ENCODE measurements around the gene SPAG7.

The SPAG7 gene

DNA sequence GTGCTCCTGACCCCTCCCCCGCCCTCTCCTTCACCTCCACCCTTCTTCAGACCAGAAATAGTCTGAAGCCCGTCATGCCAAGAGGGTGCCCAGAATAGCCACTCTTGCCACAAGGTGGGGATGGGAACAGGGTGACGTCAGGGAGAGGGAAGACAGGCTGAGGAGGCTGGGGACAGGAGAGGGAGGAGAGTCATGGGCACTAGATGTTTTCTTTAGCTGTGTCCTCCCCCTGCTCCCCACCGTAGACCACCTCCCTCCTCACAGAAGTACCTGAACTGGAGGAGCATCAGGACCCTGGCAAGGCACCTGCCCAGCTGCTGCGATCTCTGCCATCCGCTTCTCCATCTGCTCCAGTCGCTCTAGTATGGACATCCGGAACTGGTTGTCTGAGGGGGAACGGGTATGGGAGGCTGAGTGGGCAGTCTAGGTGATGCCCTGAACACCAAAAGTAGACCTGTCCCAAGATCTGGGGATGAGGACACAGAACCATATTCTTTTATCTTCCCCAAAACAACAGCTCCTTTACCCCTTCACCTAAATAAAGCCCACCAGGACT lies 6.6 kb upstream of the SPAG7 start:
- no peak for DNase-seq (ENCODE audit: low read depth in 2 of 2)

DNA sequence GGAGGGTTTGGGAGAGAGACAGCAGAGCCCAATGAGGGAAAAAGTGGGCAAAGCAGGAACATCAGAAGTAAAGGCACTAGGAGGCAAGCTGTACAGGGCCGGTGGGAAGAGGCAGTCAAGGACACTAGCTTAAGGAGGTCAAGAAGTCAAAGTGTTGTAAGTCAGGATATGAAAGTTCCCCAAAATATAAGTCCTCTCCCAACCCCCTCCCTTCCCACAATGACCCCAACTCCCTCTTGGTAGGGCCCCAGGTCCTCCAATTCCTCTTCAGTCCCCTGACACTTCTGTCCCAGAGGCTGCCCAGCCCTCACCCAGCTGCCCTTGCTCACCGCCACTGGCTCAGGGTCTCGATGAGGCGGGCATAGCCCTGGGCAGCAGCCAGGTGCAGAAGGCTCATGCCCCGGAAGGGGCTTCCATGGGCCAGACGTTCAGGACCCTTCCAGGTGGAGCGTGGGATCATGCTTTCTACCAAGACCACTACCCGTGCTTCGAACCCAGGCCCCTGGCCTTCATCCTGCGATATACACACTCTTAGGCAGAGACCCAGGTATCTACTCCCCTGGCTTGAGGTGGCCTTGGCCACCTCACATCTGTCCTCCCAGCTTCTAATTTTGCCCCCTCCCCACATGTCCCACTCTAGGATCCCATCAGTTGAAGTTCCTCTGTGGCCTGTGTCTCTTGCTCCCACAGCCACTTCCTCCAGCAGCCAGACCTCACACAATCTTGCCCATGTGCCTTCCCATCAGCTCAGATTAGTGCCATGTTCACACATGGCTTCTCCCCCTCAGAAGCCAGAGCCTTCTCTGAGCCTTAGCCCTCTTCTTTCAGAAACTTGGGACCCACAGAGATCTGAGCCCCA lies 5.9 kb upstream of the SPAG7 start:
- DNase-seq (ENCODE audit: low read depth in 2 of 2): no peak

DNA sequence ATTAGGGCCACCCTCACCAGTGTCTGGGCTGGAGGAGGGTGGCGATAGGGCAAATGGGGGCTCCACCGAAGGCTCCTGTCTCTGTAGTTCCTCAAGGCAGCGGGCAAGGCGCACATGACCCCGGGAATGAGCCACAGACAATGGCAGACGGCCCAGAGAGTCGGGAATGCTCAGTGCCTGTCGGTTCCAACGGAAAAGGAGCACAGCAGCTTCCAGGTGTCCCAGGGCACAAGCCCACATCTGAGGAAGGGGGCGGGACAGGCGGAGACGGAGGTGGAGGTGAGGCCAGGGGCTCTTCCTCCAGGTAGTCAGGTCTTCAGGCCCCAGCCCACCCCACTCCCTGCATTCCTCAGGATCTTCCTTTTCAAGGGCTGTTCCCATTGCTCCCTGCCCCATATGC lies 5.1 kb upstream of the SPAG7 start:
- no peak for DNase-seq (ENCODE audit: low read depth in 2 of 2)

DNA sequence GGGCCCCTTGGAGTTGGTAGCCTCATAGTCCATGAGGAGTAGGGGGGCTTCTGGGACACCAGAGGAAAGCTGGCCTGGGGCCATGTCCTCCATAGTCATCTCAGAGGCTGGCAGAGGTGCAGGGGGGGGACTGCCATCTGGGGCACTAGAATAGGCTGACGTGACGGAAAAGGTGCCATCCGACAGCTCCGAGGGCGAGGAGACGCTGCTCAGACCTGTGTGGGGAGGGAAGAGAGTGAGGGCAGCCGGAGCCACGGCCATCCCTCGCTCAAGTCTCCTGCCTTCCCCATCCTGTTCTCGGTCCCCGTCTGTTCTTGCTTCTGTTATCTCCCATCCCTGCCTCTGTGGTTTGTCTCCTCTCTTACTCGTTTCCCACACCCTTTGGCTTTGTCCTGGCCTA lies 4.7 kb upstream of the SPAG7 start:
- no peak for DNase-seq (ENCODE audit: low read depth in 2 of 2)

- no peak for DNase-seq (ENCODE audit: low read depth in 2 of 2)
These were observed 4.2 kb upstream of the SPAG7 start for GRCh38 chr17:4971826-4972225.

- no peak for DNase-seq (ENCODE audit: low read depth in 2 of 2)
These were observed 2.7 kb upstream of the SPAG7 start for GRCh38 chr17:4970273-4970672.

DNA sequence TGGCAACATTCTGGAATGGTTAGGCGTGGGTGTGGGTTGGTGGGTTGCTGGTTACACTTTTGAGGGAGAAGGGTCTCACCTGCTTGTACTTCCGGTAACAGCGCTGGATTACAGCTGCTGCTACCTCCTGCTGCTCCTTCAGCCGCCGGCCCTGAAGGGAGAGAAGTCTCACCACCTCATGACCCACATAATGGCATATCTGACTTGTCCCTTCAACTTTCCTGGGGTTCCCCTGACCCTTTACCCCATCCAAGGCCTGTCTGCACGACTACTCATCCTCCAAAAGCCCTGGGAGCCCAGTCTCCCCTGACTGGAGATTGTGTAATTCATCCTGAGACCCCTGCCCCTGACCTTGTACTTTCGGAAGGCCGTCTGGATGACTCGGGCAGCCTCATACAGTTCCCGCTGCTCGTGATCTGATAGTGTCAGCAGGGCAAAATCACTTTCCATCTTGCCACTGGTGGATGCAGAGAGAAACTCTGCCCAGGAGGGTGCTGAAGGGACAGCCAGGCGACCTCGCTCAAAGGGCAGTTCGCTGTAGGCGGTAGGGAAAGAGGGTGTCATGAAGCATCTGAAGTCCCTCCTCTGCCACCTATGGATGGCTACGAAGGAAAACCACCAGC lies 2.0 kb upstream of the SPAG7 start:
- DNase-seq (ENCODE audit: low read depth in 2 of 2): no peak

- no peak for DNase-seq (ENCODE audit: low read depth in 2 of 2)
These were observed 1.5 kb upstream of the SPAG7 start for GRCh38 chr17:4969047-4969550.

GRCh38 chr17:4968486-4969046 lies 949 bp upstream of the SPAG7 start:
- no peak for DNase-seq (ENCODE audit: low read depth in 2 of 2)

- DNase-seq (ENCODE audit: low read depth in 2 of 2): peak; percentile 83 to 85
These were observed 626 bp downstream of the SPAG7 start for GRCh38 chr17:4966844-4967538.

- DNase-seq (ENCODE audit: low read depth in 2 of 2): no peak
These were observed 2.2 kb downstream of the SPAG7 start for GRCh38 chr17:4965311-4965986.

- no peak for DNase-seq (ENCODE audit: low read depth in 2 of 2)
These were observed 7.2 kb downstream of the SPAG7 start for GRCh38 chr17:4960279-4960922.

- DNase-seq (ENCODE audit: low read depth in 2 of 2): no peak
These were observed 8.2 kb downstream of the SPAG7 start for GRCh38 chr17:4959261-4959965.

DNA sequence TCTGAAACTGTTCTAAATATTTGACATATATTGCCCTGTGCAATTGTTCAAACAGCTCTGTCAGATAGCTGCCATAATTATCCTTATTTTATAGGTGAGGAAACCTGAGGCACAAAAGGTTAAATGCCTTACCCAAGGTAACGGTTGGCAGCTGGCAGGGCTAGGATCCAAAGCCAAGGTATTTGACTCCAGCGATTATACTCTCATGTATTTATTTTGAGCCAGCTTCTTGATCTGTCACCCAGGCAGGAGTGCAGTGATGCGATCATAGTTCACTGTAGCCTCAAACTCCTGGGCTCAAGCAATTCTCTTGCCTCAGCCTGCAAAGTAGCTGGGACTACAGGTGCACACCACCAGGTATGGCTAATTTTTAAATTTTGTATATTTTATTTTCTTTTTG lies 9.5 kb downstream of the SPAG7 start:
- no peak for DNase-seq (ENCODE audit: low read depth in 2 of 2)

DNA sequence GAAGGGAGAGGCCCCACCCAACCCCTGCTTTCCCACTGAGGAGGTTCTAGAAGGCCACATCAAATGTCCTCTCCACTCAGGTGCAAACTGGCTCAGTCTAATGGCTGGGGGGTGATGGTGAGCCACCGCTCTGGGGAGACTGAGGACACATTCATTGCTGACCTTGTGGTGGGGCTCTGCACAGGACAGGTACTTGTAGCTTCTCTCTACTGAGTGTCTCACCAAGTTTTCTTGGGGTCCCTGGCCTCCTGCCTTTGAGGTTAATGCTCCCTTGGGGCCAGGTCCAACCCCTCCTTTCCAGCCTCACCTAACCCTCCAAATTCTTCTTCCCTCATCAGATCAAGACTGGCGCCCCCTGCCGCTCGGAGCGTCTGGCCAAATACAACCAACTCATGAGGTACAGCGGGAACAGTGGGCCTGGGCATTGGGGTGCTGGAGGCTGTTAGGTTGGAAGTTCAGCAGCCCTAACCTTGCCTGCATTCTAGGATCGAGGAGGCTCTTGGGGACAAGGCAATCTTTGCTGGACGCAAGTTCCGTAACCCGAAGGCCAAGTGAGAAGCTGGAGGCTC lies 11.0 kb downstream of the SPAG7 start:
- no peak for DNase-seq (ENCODE audit: low read depth in 2 of 2)

DNA sequence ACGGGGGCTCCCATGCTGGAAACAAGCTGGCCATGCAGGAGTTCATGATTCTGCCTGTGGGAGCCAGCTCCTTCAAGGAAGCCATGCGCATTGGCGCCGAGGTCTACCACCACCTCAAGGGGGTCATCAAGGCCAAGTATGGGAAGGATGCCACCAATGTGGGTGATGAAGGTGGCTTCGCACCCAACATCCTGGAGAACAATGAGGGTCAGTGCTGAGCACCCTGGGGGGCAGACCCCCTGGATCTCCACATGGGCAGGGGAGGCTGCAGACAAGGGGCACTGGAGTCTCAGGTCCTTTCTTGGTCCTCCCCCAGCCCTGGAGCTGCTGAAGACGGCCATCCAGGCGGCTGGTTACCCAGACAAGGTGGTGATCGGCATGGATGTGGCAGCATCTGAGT lies 12.5 kb downstream of the SPAG7 start:
- DNase-seq (ENCODE audit: low read depth in 2 of 2): no peak

GRCh38 chr17:4953451-4953961 lies 14.1 kb downstream of the SPAG7 start:
- DNase-seq (ENCODE audit: low read depth in 2 of 2): no peak

GRCh38 chr17:4951486-4951885 lies 16.1 kb downstream of the SPAG7 start:
- DNase-seq (ENCODE audit: low read depth in 2 of 2): no peak

DNA sequence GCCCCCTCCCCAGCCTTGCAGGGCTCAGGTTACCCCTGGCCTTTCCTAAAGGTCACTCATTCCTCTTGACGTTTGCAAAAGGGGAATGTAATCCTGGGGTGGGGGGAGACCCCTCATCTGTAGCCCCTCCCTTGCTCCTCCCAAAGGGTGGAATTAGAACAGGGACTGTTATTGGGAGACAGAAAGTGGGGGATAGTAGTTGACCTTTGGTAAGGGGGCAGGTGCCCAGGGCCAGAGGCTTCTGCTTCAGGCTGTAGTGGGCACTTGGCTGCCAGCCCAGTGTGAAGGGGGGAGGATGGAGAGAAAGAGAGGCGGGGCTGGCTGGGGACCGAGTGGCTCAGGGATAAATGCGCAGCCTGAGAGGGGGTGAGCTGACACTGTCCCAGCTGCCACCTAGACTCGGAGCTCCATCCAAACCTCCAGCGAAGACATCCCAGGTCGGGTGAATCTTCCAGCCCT lies 16.8 kb downstream of the SPAG7 start, which contains the start of gene ENO3:
Gene ENO3, plus strand, starts transcription at position 374 of the 459 bp plus-strand sequence. CDS start 711 bp downstream, outside the sequence.
- no peak for DNase-seq (ENCODE audit: low read depth in 2 of 2)
